HG03354 (cell line): ENCODE measurements around the gene MAP1B.

Source experiments
- ATAC-seq: cut with Tn5 transposase; IDR thresholded peaks from one replicate; pipeline ENCODE4 v1.9.1; 2021; ENCODE audit warnings: mild to moderate bottlenecking; ENCODE audit not compliant: unreplicated experiment, poor library complexity, severe bottlenecking

Gene MAP1B

DNA sequence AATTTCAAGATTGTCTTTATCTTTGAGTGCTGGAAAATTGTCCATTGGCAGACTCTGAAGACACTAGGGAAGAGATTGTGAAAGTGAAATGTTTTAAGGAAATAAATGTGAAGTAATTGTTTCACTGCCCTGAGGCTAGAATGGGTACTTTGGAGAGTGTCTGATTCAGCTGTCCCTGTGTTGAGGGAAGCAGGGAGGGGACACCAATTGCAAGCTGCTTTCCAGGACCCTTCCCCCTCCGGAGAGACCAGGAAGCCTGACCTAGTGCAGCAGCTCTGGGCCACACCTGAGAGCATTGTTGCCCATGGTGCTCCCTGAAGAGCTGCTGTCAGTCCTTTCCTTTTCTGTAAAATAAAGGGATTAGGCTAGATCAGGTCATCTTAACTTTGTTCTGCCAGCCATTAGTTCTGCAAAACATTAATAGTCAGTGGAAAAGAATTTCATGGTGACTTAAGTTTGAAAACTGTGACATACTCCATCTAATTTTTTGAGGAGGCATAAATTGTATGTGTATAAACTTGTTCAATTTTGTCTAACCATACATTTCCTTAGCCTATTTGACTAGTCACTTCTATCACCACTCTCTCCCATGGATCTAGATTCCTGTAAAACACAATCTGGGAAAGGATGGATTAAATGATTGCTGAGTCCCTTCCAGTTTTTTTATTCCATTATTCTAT is 18.8 kb downstream of the MAP1B start:
- ATAC-seq = no peak

DNA sequence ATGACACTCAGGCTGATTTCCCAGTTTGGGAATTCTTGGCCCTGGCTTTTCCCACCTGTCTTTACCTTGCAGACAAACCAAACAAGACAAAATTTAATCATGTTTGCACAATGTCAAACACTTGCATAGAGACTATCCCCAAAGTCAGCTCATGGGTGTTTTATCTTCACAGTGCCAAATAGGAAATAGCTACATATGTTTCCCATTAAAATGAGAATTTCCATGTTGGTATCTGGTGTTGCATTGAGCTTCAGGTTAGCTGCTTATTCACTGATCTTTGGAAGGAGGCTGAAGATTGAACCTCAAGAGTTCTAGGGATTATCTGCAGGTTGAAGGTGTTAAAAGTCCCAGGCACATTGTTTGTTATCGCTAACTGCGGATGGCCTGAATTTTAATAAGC is 19.5 kb downstream of the MAP1B start:
- ATAC-seq = no peak

GRCh38 chr5:72129725-72130124 is 22.4 kb downstream of the MAP1B start:
- ATAC-seq = no peak

DNA sequence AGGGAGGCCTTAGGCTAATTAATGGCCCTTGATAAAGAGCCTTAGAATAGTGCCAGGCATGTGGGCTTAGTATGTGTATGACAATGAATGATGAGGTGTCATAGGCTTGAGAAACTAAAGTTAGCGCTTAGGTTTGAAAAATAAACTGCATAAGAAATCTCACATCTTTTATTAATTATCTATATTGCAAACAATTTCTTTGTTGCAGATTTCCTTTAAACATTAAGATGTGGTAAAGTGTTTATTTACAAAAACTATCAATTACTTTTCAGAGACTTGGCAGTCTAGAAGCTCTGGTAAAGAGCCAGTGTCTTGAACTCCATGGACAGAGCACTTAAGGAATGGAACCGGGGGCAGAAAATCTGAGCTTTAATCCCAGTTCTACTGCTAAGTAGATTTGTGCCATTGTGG is 23.1 kb downstream of the MAP1B start:
- no peak for ATAC-seq

GRCh38 chr5:72133212-72133990 is 26.1 kb downstream of the MAP1B start:
- ATAC-seq = no peak

GRCh38 chr5:72134226-72134899 is 27.1 kb downstream of the MAP1B start:
- no peak for ATAC-seq

DNA sequence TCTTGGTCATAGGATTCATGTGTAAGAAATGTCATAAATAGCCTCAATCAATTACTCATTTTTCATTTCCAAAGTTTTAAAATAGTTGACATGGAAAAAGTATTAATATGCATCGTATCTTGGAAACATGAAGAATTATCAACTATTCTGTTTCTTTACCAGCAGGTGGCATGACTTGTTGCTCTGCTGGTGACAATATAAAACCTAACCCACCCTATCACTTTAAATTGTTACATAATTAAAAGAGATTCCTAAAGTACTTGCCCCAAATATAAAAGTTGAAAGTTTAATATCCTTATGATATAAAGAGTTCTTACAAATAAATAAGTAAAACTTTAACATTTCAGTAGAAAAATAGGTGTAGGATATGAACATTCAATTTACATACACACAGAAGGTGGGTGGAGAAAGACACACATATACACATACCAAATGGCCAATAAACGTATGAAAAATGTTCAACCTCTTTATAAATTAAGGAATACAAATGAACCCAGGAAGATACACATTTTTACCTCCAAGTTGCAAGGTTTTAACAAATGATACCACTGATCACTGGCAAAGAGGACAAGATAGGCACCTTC is 30.6 kb downstream of the MAP1B start:
- ATAC-seq = peak; percentile 42

DNA sequence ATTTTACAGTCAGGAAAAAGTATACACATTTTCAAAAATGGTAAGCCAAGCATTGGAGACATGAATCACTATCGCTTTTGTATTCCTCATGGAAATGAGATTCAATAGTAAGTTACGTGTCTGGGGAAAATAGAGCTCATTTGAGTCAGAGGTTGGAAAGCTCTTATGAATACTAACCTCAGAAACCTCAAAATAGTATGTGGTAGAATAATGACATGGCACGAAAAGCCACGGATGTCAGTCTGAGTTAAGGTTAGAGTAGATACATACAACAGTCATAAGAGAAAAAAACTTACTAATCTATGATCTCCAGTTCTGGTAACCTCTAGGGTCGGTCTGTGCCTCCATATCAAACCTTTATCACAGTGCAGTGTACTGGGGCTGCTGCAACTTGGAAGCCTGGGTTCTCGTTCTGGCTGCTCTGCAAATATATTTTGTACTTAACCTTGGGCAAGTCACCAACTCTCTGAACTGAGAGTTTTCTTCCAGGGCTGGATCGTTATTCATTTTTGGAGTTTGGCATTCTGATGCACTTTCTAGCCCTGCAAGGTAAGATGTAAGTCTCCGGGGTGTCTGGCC is 31.8 kb downstream of the MAP1B start:
- peak; percentile 60 for ATAC-seq

- ATAC-seq = no peak
Observed at GRCh38 chr5:72140711-72141110, 33.4 kb downstream of the MAP1B start.

- ATAC-seq = no peak
Observed at GRCh38 chr5:72141440-72142355, 34.4 kb downstream of the MAP1B start.

DNA sequence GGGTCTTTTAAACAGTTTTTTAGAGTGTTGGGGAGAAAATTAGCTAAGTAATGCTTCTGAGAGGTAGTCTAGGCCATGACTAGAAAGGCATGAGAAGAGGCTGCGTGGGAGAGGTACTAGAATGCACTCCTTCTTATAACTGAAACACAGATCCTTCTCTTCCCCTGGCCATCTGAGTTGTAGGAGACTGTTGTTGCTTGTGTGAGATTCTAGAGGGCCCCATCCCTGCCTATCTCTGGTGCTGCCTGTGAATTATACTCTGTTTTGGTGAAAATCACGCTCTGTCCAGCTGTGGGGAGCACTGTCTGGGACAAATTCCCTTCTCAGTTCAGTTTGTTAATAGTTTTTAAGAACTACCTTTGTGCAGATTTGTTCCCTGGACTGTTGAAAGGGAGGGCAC is 37.5 kb downstream of the MAP1B start:
- no peak for ATAC-seq

- ATAC-seq = no peak
Observed at GRCh38 chr5:72145348-72145747, 38.1 kb downstream of the MAP1B start.

DNA sequence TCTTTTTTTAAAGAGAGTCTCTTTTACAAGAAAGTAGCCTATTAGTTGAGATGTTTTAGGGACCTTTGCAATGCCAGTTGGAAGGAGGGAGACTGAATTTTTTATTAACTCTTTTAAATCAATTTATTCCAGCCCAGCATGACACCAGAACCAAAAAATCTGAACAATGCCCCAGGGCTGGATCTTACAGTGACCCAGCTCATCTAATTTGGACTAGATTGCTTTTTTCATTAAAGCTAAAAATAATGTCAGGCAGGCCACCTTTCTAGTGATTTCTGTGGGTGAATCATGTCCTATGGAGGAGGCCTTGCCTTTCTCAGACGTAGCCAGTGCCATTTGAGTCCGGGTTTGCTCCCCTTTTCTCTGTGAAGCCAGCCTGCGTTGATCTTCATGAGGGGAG is 38.8 kb downstream of the MAP1B start:
- no peak for ATAC-seq

DNA sequence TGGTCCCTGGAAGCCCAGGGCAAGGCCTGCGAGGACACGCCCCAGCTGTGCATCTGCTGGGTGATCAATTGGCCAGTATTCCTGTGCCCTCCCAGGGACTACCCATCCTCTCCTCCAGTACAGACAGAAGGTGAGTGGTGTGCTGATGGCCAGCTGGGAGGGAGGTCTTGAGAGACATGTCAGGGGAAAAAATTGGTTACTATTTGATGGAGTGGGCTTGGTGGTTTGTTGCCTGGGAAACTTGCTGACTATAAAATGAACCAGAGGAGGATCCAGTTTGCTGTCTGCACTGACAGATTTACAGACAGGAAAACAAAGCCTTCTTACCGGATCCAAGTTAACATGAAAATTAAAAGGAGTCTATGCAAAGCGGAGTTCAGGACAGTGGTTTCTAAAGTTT is 40.3 kb downstream of the MAP1B start:
- ATAC-seq = no peak

DNA sequence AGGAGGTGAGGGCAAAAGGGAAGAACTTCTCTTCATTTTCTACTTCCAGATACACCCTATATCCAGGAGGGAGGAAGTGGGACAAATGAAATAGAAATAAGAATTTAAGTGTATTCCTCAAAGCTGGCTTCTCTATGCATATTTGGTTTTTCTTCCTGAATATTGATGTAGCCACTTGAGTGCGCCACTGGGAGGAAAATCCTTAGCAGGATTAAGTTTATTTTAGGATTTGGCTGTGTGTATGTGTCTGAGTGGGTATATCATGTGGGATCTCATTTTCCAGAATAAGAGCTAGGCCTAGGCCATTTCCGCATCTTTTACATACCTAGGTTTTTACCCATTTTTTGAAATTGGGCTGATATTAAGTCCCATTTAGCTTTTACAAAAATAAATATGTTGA is 42.5 kb downstream of the MAP1B start:
- no peak for ATAC-seq

GRCh38 chr5:72151169-72151568 is 43.9 kb downstream of the MAP1B start:
- ATAC-seq = no peak

GRCh38 chr5:72151646-72152045 is 44.4 kb downstream of the MAP1B start:
- no peak for ATAC-seq

DNA sequence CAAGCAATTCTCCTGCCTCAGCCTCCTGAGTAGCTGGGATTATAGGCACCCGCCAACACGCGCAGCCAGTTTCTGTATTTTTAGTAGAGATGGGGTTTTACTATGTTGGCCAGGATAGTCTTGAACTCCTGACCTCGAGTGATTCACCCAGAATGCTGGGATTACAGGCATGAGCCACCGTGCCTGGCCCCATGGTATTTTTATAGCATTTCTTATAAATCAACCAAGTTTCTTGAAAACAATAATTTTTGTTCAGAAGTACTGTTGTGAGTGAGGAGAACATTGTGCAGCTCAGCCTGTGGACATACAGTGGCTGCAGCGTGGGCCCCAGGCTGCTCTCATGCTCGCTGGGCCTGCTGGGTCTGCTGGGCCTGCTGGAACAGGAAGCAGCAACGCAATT is 45.3 kb downstream of the MAP1B start:
- ATAC-seq = no peak

- no peak for ATAC-seq
Observed at GRCh38 chr5:72153551-72153950, 46.3 kb downstream of the MAP1B start.
